ENCODE data around the gene EPHA10.
"Not testable (repeated sequence)": the region's sequence is repeated elsewhere in the genome, so short reads cannot be mapped to it uniquely, and the experiment has no call there.

Gene EPHA10
- total RNA-seq: 0 to 0.23 (median 0) reads per million in 4 donors

GRCh38 chr1:37764888-37765441, at the start of gene EPHA10:
Gene EPHA10, minus strand, starts transcription at chr1:37765120. Its CDS starts 54 bp downstream, at chr1:37765066.
- DNase-seq: no peak

GRCh38 chr1:37814252-37814651, 49.3 kb upstream of the EPHA10 start:
- DNase-seq: no peak

GRCh38 chr1:37813529-37814145, 48.7 kb upstream of the EPHA10 start:
- DNase-seq: no peak

- peak in 4 of 5 donors; percentile 35 to 63 (median 52) for DNase-seq
Observed at GRCh38 chr1:37811027-37811655, 46.2 kb upstream of the EPHA10 start.

- DNase-seq: no peak
Observed at GRCh38 chr1:37809942-37810341, 45.0 kb upstream of the EPHA10 start.

- DNase-seq: peak in 2 of 5 donors; percentile 32 to 41
Observed at GRCh38 chr1:37808369-37809319, 43.7 kb upstream of the EPHA10 start.

GRCh38 chr1:37807555-37808368, 42.8 kb upstream of the EPHA10 start, which contains the start of the genes C1orf122 and YRDC:
Gene C1orf122, plus strand, starts transcription at chr1:37807790. Its CDS starts 615 bp downstream, at chr1:37808405.
Gene YRDC, minus strand, starts transcription at chr1:37808208. Its CDS starts 28 bp downstream, at chr1:37808180.
- DNase-seq: peak; percentile 78 to 93 (median 87)

GRCh38 chr1:37807220-37807554, 42.3 kb upstream of the EPHA10 start:
- DNase-seq: no peak

- no peak for DNase-seq
Observed at GRCh38 chr1:37802439-37802838, 37.5 kb upstream of the EPHA10 start.

GRCh38 chr1:37797750-37798345, 32.9 kb upstream of the EPHA10 start:
- no peak for DNase-seq

- DNase-seq: peak in 2 of 5 donors; percentile 26 to 27
Observed at GRCh38 chr1:37795340-37796125, 30.6 kb upstream of the EPHA10 start.

- no peak for DNase-seq
Observed at GRCh38 chr1:37794372-37795339, 29.7 kb upstream of the EPHA10 start.

- DNase-seq: peak in 2 of 5 donors; percentile 24 to 33
Observed at GRCh38 chr1:37793773-37794371, 29.0 kb upstream of the EPHA10 start, which contains the start of gene MANEAL. Gene MANEAL, plus strand, starts transcription at chr1:37793847. Its CDS starts 336 bp downstream, at chr1:37794183.

- DNase-seq: no peak
Observed at GRCh38 chr1:37792943-37793686, 28.2 kb upstream of the EPHA10 start.

- DNase-seq: no peak
Observed at GRCh38 chr1:37782491-37782890, 17.6 kb upstream of the EPHA10 start.

GRCh38 chr1:37778654-37779053, 13.7 kb upstream of the EPHA10 start:
- no peak for DNase-seq

GRCh38 chr1:37776946-37777516, 12.1 kb upstream of the EPHA10 start:
- no peak for DNase-seq

- DNase-seq: not testable (repeated sequence)
Observed at GRCh38 chr1:37771440-37771839, 6.5 kb upstream of the EPHA10 start.

Measured in T-helper 1 cell (primary cell).